A673 (cell line): ENCODE results near the gene BRAF. TPM values are rescaled to one million over a fixed set of nuclear protein-coding genes. Genes with fewer than 3 reads are reported as not detected.
"Not testable (repeated sequence)": the region's sequence is repeated elsewhere in the genome, so short reads cannot be mapped to it uniquely, and the experiment has no call there.

ENCODE experiments used
- BruUV-seq: library from RNA; stranded (reverse); fragments of 400-500 nt; replicated peaks from 2 replicates; lab custom pipeline; 2021; lab: Mats Ljungman, UMichigan
- CTCF ChIA-PET: fragments of 300-600 bp; sonication (Branson Sonifier 250); formaldehyde crosslinking; loops from one replicate; lab custom pipeline; 2022; ENCODE audit warnings: antibody characterized with exemption; lab: Charles Lee
- POLR2A ChIA-PET: fragments of 300-600 bp; sonication (Branson Sonifier 250); formaldehyde crosslinking; loops from one replicate; lab custom pipeline; 2022; ENCODE audit warnings: antibody characterized with exemption; ENCODE audit not compliant: low non-redundant PET; lab: Charles Lee
- DNase-seq: peaks from one replicate; pipeline ENCODE4 v3.0.0-alpha.2; 2015; ENCODE audit warnings: low spot score
- H3K27ac ChIP-seq: fragments of 200-600 bp; sonication (generic); 2 replicates; pipeline ENCODE4 v1.5.1; 2016; ENCODE audit warnings: mixed run types, low read depth, mild to moderate bottlenecking, mixed read lengths, antibody characterized with exemption, low read length; ENCODE audit not compliant: poor library complexity, severe bottlenecking
- H3K27me3 ChIP-seq: fragments of 200-600 bp; sonication (generic); replicated peaks from 2 replicates; pipeline ENCODE4 v1.6.1; 2017; ENCODE audit warnings: mixed run types, low read depth, mild to moderate bottlenecking, mixed read lengths, antibody characterized with exemption, low read length; ENCODE audit not compliant: insufficient read depth, poor library complexity
- H3K36me3 ChIP-seq: fragments of 200-600 bp; sonication (generic); 2 replicates; pipeline ENCODE4 v1.6.1; 2016; ENCODE audit warnings: mixed run types, mild to moderate bottlenecking, mixed read lengths, antibody characterized with exemption, low read length; ENCODE audit not compliant: insufficient read depth, poor library complexity, severe bottlenecking
- H3K4me1 ChIP-seq: fragments of 200-600 bp; sonication (generic); 2 replicates; pipeline ENCODE4 v1.6.1; 2017; ENCODE audit warnings: mixed run types, mild to moderate bottlenecking, mixed read lengths, antibody characterized with exemption, low read length; ENCODE audit not compliant: insufficient read depth, poor library complexity, severe bottlenecking
- H3K4me3 ChIP-seq: fragments of 200-600 bp; sonication (generic); 2 replicates; pipeline ENCODE4 v1.5.1; 2016; ENCODE audit warnings: low read depth, mixed run types, mild to moderate bottlenecking, mixed read lengths, low read length; ENCODE audit not compliant: poor library complexity, severe bottlenecking
- H3K9me3 ChIP-seq: fragments of 200-600 bp; sonication (generic); 2 replicates; pipeline ENCODE4 v1.6.1; 2016; ENCODE audit warnings: mixed run types, low read depth, mild to moderate bottlenecking, mixed read lengths, antibody characterized with exemption, low read length; ENCODE audit not compliant: poor library complexity, severe bottlenecking
- CTCF ChIP-seq: fragments of 300-800, 200-600 bp; sonication (generic); conservative IDR thresholded peaks from 2 replicates; pipeline ENCODE4 v1.5.1; 2017; ENCODE audit warnings: low read depth, mild to moderate bottlenecking, antibody characterized with exemption, low read length, moderate library complexity, mixed read lengths
- EZH2 ChIP-seq: fragments of 200-600 bp; sonication (generic); IDR thresholded peaks from 2 replicates; pipeline ENCODE4 v1.6.1; 2017; ENCODE audit warnings: borderline replicate concordance, low read depth, mild to moderate bottlenecking, mixed read lengths, antibody characterized with exemption, low read length; ENCODE audit not compliant: poor library complexity, severe bottlenecking
- intact Hi-C: fragments of 100-400 bp; cut with micrococcal nuclease; formaldehyde crosslinking; loops from one replicate; pipeline ENCODE4 v1.10.0; 2022; ENCODE audit not compliant: unreplicated experiment
- total RNA-seq: library from RNA; stranded (reverse); gene quantifications from 2 replicates; pipeline ENCODE4 v1.2.3, GENCODE V29; 2021

Gene BRAF
- total RNA-seq, 1 experiment from 2014 or later = 31.8 TPM

DNA sequence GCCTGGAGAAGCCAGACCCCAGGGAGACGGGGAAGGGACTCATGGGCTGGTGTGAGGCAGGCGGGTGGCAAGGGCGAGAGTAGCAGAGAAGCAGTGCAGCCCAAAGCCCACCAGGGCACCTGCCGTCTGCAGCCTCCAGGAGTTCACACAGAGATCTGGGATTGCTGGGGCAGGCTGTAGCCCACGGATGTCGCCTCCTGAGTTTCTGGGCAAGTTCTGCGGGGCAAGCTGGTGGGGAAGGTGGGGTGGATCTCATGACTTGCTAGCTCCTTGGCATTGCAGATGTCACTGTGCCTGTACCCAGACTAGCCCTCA lies 246.0 kb downstream of the BRAF start:
- BruUV-seq = no TSS peak
- DNase-seq = no peak
- Histone ChIP-seq H3K36me3 (no peaks in the 10 kb centered on the region), H3K4me3 (no peak overlapping the region), H3K27ac (no peak overlapping the region), H3K9me3 (no peaks in the 10 kb centered on the region), H3K4me1 (peaks cover 6% of the 10 kb centered on the region), H3K27me3 (no peaks in the 10 kb centered on the region)
- TF ChIP-seq CTCF (no peak), EZH2 (no peak)
- ChIA-PET CTCF (no interaction called here), POLR2A (no interaction called here)
- intact Hi-C loops = no loop called here

- H3K4me1 ChIP-seq = peaks cover 11% of the 10 kb centered on the region
- intact Hi-C loops = no loop called here
- no TSS peak for BruUV-seq
Measured at GRCh38 chr7:140678081-140678815, 246.5 kb downstream of the BRAF start.

DNA sequence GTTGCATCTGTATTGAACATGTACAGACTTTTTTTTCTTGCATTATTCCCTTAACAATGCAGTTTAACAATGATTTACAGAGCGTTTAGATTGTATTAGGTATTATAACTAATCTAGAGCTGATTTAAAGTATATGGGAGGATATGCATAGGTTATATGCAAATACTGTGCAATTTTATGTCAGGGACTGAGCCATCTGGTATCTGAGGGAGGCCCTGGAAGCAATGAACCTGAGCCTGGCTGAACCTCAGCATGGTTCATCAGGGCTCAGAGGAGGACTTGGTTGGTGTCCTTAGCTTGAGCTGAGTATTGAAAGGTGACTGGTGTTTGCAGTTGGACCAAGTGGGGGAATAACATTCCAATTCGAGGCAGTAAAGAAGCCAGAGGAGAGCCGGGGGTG lies 247.2 kb downstream of the BRAF start:
- intact Hi-C loops = no loop called here
- DNase-seq = no peak
- ChIA-PET POLR2A (no interaction called here), CTCF (no interaction called here)
- Histone ChIP-seq H3K27me3 (no peaks in the 10 kb centered on the region), H3K27ac (no peak overlapping the region), H3K9me3 (no peaks in the 10 kb centered on the region), H3K36me3 (no peaks in the 10 kb centered on the region), H3K4me3 (no peak overlapping the region), H3K4me1 (peaks cover 12% of the 10 kb centered on the region)
- no TSS peak for BruUV-seq
- TF ChIP-seq CTCF (no peak), EZH2 (no peak)

More at GRCh38 chr7:140678081-140678815, 246.5 kb downstream of the BRAF start:
- Histone ChIP-seq H3K36me3 (no peaks in the 10 kb centered on the region), H3K4me3 (no peak overlapping the region), H3K27ac (no peak overlapping the region), H3K9me3 (no peaks in the 10 kb centered on the region), H3K27me3 (no peaks in the 10 kb centered on the region)
- DNase-seq = no peak
- POLR2A ChIA-PET = no interaction called here
- CTCF ChIA-PET = no interaction called here
- TF ChIP-seq EZH2 (no peak), CTCF (no peak)

- CTCF ChIA-PET, H3K9me3 ChIP-seq, BruUV-seq: not testable (repeated sequence)
Measured at GRCh38 chr7:140676956-140677355, 247.8 kb downstream of the BRAF start.

More at GRCh38 chr7:140676956-140677355, 247.8 kb downstream of the BRAF start:
- H3K27me3 ChIP-seq, H3K36me3 ChIP-seq, H3K27ac ChIP-seq, DNase-seq, POLR2A ChIA-PET, intact Hi-C loops, H3K4me3 ChIP-seq: not testable (repeated sequence)
- peaks cover 12% of the 10 kb centered on the region for H3K4me1 ChIP-seq
